ENCODE results near the gene MUC20. TPM values are rescaled to one million over a fixed set of nuclear protein-coding genes. Genes with fewer than 3 reads are reported as not detected.

Gene MUC20
- total and polyA plus RNA-seq, 2 of the 13 experiments (the other 11 are each of a cell fraction or from before 2014, with no cell fraction given): 0.24 to 0.83 TPM

DNA sequence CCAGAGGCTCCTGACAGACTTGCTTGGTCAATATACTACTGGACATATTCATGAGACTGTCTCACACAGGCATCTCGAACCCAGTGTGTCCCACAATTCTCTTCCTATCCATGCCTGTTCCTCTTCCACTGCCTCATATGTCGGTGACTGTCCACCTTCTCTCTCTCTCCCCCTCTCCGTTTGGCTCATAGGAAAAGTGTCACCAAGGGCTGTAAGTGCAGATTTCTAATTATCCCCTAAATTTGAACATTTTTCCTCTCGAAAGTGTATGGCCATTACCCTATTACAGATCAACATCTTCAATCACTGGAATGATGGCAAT is 22.5 kb upstream of the MUC20 start:
- H4K20me1 ChIP-seq (ENCODE audit: insufficient read depth, low read length): no peaks in the 10 kb centered on the region
- DNase-seq (ENCODE audit: low spot score) (no peak), FAIRE-seq (no peak), ATAC-seq (no peak)
- H3K4me2 ChIP-seq (ENCODE audit: low read depth, low read length): no peak overlapping the region
- in situ Hi-C loops (cut with HindIII; ENCODE audit: extremely low pct_ligation_motif_present, low pct_unique_long_range_greater_than_20kb): loop anchor here (25.0 kb wide), 1 partner anchor 264 kb away; no protein-coding TSS in a partner anchor
- no peak overlapping the region for H3K27ac ChIP-seq (ENCODE audit: extremely low read length, insufficient read depth, low read length)
- no peak overlapping the region for H3K9ac ChIP-seq (ENCODE audit: insufficient read depth, low read depth, low read length)
- TF ChIP-seq ZFP36 (IDR thresholded peaks at IDR 0.05; ENCODE audit: borderline replicate concordance, low read depth, low read length, partially characterized antibody) (no peak), ZBTB3 (CRISPR knock-in tag; IDR thresholded peaks at IDR 0.05; ENCODE audit: borderline replicate concordance, low read depth) (no peak), CSRNP1 (CRISPR knock-in tag; IDR thresholded peaks at IDR 0.05) (no peak), PCBP1 (IDR thresholded peaks at IDR 0.05; ENCODE audit: borderline replicate concordance, low read depth, low read length) (no peak), ZNF557 (CRISPR knock-in tag; IDR thresholded peaks at IDR 0.05) (no peak), SP4 (CRISPR knock-in tag; IDR thresholded peaks at IDR 0.05) (no peak), ZSCAN25 (CRISPR knock-in tag; IDR thresholded peaks at IDR 0.05) (no peak), ZNF232 (CRISPR knock-in tag; IDR thresholded peaks at IDR 0.05; ENCODE audit: borderline replicate concordance) (no peak), KAT2B (IDR thresholded peaks at IDR 0.05; ENCODE audit: borderline replicate concordance, low read depth, low read length) (no peak), RELA (CRISPR knock-in tag; IDR thresholded peaks at IDR 0.05) (no peak)
- TF ChIP-seq, protein P1, sequence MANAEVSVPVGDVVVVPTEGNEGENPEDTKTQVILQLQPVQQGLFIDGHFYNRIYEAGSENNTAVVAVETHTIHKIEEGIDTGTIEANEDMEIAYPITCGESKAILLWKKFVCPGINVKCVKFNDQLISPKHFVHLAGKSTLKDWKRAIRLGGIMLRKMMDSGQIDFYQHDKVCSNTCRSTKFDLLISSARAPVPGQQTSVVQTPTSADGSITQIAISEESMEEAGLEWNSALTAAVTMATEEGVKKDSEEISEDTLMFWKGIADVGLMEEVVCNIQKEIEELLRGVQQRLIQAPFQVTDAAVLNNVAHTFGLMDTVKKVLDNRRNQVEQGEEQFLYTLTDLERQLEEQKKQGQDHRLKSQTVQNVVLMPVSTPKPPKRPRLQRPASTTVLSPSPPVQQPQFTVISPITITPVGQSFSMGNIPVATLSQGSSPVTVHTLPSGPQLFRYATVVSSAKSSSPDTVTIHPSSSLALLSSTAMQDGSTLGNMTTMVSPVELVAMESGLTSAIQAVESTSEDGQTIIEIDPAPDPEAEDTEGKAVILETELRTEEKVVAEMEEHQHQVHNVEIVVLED (CRISPR knock-in tag; IDR thresholded peaks at IDR 0.05; ENCODE audit: borderline replicate concordance): no peak
- TF ChIP-seq, protein P2, sequence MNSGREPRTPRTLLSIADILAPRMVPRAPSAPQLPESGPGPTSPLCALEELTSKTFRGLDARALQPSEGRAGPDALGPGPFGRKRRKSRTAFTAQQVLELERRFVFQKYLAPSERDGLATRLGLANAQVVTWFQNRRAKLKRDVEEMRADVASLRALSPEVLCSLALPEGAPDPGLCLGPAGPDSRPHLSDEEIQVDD (CRISPR knock-in tag; IDR thresholded peaks at IDR 0.05; ENCODE audit: borderline replicate concordance): no peak
- TF ChIP-seq, protein P3, sequence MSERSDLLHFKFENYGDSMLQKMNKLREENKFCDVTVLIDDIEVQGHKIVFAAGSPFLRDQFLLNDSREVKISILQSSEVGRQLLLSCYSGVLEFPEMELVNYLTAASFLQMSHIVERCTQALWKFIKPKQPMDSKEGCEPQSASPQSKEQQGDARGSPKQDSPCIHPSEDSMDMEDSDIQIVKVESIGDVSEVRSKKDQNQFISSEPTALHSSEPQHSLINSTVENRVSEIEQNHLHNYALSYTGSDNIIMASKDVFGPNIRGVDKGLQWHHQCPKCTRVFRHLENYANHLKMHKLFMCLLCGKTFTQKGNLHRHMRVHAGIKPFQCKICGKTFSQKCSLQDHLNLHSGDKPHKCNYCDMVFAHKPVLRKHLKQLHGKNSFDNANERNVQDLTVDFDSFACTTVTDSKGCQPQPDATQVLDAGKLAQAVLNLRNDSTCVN (CRISPR knock-in tag; IDR thresholded peaks at IDR 0.05; ENCODE audit: borderline replicate concordance): no peak
- H2AFZ ChIP-seq (ENCODE audit: low read length): no peak overlapping the region
- ChIA-PET CTCF (ENCODE audit: low intra/inter-chr PET ratio, low total read pairs) (no interaction called here), POLR2A (no interaction called here)
- no peaks in the 10 kb centered on the region for H3K9me3 ChIP-seq (ENCODE audit: low read length)
- WGBS (ENCODE audit: low lambda C conversion rate): 96% methylated on average over 4 of the region's 4 CpGs
- intact Hi-C loops (cut with micrococcal nuclease; ENCODE audit: unreplicated experiment): no loop called here
- no peaks in the 10 kb centered on the region for H3K4me1 ChIP-seq (ENCODE audit: insufficient read depth, low read length)
- H3K36me3 ChIP-seq (replicated peaks in 1 of 2; ENCODE audit: control insufficient read depth in 1 of 2, insufficient read depth in 2 of 2, low read length in 2 of 2): peaks cover 4 to 10% of the 10 kb centered on the region in 2 experiments; a peak in 4 of 5 replicates
- H3K4me3 ChIP-seq (replicated peaks in 1 of 3; ENCODE audit: insufficient read depth in 1 of 3, low read depth in 2 of 3, low read length in 3 of 3): no peak overlapping the region
- no TSS peak for BruUV-seq (replicated peaks)
- no peaks in the 10 kb centered on the region for H3K27me3 ChIP-seq (ENCODE audit: control insufficient read depth in 1 of 2, insufficient read depth in 2 of 2, low read length in 2 of 2)
- no peaks in the 10 kb centered on the region for H3K79me2 ChIP-seq (ENCODE audit: insufficient read depth, low read length)

Data from HepG2 (cell line).